COR-L47 (cell line): ENCODE results near the gene ANO1.
A peak's percentile ranks its signal among the peaks of the same experiment; 100 is the strongest.

Experiments used
- DNase-seq: peaks from one replicate; lab custom pipeline; 2025; lab: John Stamatoyannopoulos, UW

The ANO1 gene

DNA sequence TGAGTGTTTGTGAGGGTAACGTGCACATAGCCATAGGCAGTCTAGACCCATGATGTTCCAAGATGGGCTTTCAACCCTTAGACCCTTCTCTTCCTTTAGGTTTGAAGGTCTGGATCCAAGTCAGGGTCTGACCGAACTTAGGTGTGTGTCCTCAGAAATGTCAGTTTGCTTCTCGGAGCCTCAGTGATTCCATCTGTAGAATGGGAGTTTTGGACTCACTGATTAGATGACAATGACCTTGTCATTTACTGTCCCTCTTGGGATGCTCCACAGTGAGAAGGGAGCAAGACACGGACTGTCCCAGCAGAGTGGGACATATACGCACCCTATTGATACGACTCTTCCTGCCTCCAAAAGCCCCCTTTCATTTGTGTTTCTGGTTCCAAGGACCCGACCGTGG is 37.7 kb downstream of the ANO1 start:
- DNase-seq, result no peak

GRCh38 chr11:70116386-70117065 is 38.4 kb downstream of the ANO1 start:
- no peak for DNase-seq

- DNase-seq, result no peak
Measured at GRCh38 chr11:70117567-70118145, 39.5 kb downstream of the ANO1 start.

GRCh38 chr11:70118642-70119041 is 40.5 kb downstream of the ANO1 start:
- DNase-seq, result no peak

GRCh38 chr11:70119502-70119901 is 41.4 kb downstream of the ANO1 start:
- no peak for DNase-seq

DNA sequence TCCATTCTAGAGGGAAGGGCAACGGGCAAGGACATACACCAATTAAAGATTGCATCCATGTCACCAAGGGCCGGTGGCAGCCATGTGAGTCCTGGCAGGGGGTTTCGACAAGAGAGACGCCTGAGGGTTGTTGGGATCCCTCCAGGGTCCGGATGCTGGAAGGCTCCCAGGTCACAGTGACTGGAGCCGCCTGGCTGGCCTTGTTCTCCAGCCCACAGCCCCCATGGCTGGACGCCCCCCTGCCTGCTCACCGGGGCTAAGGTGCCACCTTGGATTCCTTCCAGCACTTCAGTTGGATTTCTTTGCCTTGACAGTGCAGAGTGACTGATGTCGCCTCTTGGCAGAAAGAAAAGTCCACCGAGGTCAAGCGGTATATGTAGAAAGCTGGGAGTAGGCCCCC is 42.6 kb downstream of the ANO1 start:
- DNase-seq, result no peak

- no peak for DNase-seq
Measured at GRCh38 chr11:70122490-70123198, 44.5 kb downstream of the ANO1 start.

GRCh38 chr11:70123711-70124110 is 45.6 kb downstream of the ANO1 start:
- DNase-seq, result no peak

GRCh38 chr11:70124321-70125000 is 46.3 kb downstream of the ANO1 start:
- DNase-seq, result no peak

DNA sequence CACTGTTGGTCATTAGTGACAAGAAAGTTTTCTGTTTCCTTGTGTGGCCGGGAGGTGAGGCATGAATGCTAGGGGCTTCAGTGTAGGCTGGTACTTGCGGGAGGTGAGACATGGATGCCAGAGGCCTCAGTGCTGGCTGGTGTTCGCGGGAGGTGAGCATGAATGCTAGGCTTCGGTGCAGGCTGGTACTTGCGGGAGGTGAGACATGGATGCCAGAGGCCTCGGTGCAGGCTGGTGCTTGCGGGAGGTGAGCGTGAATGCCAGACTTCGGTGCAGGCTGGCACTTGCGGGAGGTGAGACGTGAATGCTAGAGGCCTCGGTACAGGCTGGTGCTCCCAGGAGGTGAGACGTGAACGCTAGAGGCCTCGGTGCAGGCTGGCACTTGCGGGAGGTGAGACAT is 48.4 kb downstream of the ANO1 start:
- DNase-seq, result no peak

DNA sequence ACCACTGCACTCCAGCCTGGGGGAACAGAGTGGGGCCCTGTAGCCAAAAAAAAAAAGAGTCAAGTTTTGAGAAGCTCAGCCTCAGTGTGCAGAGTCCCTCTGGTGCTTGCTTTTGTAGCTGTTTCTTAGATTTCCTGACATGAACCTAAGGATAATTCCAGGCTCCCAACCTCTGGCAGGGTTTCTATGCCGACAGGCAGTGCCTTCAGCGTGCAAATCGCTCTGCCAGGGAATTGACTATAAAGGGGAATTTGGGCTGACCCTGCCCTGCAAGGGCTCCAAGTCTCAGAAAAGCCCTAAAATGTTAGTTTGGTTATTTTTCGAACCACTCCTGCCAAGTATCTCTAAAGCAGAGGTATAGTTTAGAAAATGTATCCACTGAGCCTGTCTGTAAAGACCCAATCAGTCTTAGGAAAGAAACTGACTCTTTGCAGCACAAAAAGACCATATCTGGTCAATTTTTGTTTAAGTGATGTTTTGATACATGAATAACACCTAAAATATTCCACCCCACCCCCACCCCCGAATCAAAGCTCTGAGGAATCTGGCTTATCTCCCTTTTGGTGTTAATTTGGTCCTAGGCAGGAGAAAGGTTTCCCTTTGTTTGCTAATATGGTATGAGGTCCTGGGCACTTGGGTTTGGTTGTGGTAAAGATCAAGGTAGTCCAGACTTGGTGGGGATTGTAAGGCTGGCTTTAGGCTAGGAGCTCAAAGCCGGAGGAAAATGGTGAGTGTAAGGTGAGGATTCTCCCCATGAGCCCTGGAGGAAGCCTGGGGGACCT is 49.7 kb downstream of the ANO1 start:
- DNase-seq, result no peak

DNA sequence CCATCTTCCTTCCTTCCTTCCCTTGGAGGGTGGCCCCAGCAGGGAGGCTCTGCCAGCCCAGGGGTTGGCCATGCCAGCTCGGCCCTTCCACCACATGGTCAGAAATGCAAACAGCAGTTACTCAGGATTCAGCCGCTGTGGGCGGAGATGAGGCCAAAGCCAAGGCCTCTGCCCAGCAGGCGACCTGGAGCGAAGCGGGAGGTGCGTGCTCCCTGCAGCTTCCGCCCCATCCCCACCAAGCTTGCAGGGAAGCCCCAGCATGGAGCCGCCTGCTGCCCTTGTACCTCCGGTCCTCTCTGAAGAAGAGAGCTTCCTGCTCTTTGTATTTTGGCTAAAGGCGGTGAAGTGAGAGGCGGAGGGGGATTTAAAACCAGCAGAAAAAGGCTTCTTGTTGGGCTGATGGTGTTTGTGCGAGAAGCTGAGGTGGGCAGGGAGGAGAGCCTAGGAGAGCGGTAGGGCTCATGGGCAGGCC is 50.4 kb downstream of the ANO1 start:
- peak; percentile 78 for DNase-seq

- no peak for DNase-seq
Measured at GRCh38 chr11:70129051-70129592, 51.0 kb downstream of the ANO1 start.

DNA sequence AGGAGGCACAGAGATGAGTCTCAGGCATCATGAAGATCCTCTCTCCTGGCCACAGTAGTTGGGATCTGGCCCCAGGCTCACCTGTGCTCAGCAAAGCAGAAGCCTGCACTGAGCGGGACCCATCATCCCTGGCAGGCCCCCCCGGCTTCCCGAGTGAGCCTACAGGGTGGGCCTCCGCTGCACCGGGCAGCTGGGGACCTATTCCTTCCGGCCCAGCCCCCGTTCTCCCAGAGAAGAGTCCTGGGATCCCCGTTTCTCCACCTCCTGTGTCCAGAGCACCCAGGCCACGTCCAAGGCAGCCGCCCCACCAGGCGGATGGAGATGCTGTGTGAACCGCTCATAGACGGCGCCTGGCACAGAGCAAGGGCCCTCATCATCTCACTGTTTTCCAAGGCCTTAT is 52.5 kb downstream of the ANO1 start:
- DNase-seq, result no peak

GRCh38 chr11:70131606-70132190 is 53.6 kb downstream of the ANO1 start:
- DNase-seq, result no peak

DNA sequence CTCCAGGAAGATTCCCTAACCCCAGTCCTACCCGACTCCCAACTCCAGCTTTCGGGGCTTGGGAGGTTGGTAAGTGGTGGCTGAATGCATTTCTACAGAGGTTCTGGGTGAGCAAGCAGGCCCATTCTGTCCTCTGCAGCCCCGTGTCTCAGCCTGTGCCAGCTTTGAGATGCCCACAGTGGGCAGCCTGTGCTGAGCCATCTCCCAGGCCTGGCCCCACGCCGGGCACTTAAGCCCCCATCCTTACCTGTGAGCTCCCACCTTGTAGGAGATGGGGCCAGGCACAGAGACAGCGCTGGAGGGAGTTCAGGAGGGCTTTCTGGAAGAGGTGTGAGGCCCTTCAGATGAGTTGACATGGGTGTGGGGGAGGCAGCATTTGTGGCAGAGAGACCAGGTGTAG is 54.5 kb downstream of the ANO1 start:
- DNase-seq, result no peak

DNA sequence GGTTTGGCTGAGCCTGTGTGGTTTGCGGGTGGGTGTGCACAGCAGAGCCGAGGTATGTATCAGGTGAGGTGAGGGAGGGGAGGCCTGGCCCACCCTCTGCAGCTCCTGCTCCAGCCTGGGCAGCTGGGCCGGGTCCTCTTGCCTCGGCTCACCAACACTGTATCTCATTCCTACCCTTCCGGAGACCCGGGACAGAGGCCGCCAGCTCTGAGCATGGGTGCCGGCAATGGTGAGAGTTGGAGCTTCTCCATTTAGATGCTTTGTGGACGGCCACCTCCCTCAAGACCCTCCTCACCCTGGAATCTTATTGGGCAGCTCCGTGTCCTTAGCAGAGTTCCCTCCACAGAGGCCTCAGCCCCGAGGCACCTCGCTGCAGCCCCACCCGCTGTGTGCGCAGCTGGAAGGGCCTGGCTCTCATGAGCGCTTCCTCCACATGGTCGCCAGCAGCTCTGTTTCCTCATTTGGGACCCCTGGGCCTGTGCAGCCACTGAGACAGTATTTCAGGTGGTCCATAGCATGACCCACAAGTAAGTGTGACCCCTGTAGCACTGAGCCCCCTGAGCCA is 55.7 kb downstream of the ANO1 start:
- DNase-seq, result no peak

DNA sequence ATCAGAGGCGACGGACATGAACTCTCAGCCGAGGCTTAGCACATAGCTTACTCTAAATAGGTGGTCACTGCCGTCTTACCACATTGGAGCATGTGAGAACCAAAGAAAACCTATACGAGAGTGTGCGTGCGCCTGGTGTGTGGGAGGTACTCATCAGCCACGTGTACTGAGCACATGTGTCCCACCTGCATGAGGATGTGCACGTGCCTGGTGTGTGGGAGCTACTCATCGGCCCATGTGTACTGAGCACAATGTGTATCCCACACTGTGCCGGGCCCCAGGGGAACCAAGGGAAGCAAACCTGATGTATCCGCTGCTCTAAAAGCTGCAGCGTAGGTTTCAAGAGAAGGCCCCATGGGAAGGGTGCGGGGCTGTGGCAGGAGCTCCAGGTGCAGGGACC is 56.4 kb downstream of the ANO1 start:
- no peak for DNase-seq

GRCh38 chr11:70135142-70135541 is 57.0 kb downstream of the ANO1 start:
- no peak for DNase-seq

DNA sequence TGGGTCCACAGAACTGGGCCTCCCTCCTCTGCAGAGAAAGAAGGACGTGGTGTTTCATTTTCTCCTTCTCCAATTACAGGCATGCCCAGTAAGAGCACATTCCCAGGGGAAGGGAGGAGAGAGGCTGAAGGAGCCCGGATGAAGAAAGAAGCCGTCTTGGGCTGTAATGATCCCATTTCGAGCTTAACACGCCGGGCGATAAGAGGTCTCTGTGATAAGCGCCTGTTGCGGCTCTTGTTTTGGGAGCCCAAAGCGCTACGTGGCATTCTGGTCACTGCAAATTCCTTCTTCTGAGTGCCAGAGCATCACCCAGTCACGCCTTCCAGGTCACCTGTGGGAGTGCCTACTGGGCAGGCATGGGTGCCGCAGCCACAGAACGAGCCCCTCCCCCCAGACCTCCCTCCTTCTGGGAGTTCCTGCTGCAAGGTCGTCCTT is 57.5 kb downstream of the ANO1 start:
- no peak for DNase-seq

DNA sequence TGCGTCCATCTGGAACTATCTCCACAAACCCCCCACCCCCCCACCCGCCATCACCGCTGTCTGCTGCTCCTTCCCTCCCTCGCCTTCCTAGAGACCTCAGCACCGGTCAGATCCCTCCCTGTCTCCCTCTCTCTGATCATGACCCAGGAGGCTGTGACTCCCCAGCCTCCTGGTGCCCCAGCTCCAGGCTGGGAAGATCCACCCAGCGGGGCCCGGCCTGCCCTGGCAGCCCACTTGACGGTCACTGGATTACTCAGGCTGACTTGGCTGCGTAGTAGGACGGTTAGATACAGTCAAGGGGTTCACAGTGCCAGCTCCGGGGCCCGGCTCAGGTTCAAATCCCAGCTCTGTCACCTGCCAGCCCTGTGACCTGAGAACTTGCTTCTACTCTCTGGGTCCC is 59.3 kb downstream of the ANO1 start:
- no peak for DNase-seq
